SK-N-MC (cell line): ENCODE data around the gene AP2B1.
"Not testable (repeated sequence)": the region's sequence is repeated elsewhere in the genome, so short reads cannot be mapped to it uniquely, and the experiment has no call there.

ENCODE experiments used
- DNase-seq: peaks from one replicate; pipeline ENCODE4 v3.0.0-alpha.2; 2011; ENCODE audit warnings: low read depth, low spot score
- H3K27ac ChIP-seq: fragments of 200-600 bp; sonication (generic); 2 replicates; pipeline ENCODE4 v1.5.1; 2016; ENCODE audit warnings: mixed run types
- H3K36me3 ChIP-seq: fragments of 200-600 bp; sonication (generic); 2 replicates; pipeline ENCODE4 v1.6.1; 2017; ENCODE audit warnings: antibody characterized with exemption, low read length, mixed read lengths; ENCODE audit not compliant: insufficient read depth
- H3K4me3 ChIP-seq: fragments of 200-600 bp; sonication (generic); 2 replicates; pipeline ENCODE4 v1.5.1; 2016
- H3K9ac ChIP-seq: fragments of 200-600 bp; sonication (generic); 2 replicates; pipeline ENCODE4 v1.8.0; 2017; ENCODE audit warnings: mixed run types, mixed read lengths; ENCODE audit not compliant: insufficient read length
- H3K9me3 ChIP-seq: fragments of 200-600 bp; sonication (generic); 2 replicates; pipeline ENCODE4 v1.6.1; 2017; ENCODE audit warnings: low read depth, mild to moderate bottlenecking, antibody characterized with exemption, low read length, moderate library complexity, mixed read lengths
- EZH2 ChIP-seq: fragments of 200-600 bp; sonication (generic); IDR thresholded peaks from one replicate; pipeline ENCODE4 v1.6.1; 2017; ENCODE audit warnings: antibody characterized with exemption
- FOXP2 ChIP-seq: optimal IDR thresholded peaks from 2 replicates; pipeline ENCODE3; 2011; ENCODE audit warnings: mild to moderate bottlenecking, moderate library complexity; ENCODE audit not compliant: insufficient read depth; ENCODE audit errors: extremely low read length, control extremely low read depth
- POLR2AphosphoS5 ChIP-seq: IDR thresholded peaks from 2 replicates; pipeline ENCODE4 v1.6.1; 2012; ENCODE audit warnings: mild to moderate bottlenecking, low read depth, low read length, borderline replicate concordance

AP2B1 gene

GRCh38 chr17:35546487-35546886 is 40.6 kb upstream of the AP2B1 start:
- Histone ChIP-seq H3K9me3 (no peaks in the 10 kb centered on the region), H3K36me3 (no peaks in the 10 kb centered on the region), H3K4me3 (no peak overlapping the region), H3K27ac (no peak overlapping the region), H3K9ac (no peak overlapping the region)
- TF ChIP-seq FOXP2 (no peak), EZH2 (no peak), POLR2AphosphoS5 (no peak)
- DNase-seq, result no peak

DNA sequence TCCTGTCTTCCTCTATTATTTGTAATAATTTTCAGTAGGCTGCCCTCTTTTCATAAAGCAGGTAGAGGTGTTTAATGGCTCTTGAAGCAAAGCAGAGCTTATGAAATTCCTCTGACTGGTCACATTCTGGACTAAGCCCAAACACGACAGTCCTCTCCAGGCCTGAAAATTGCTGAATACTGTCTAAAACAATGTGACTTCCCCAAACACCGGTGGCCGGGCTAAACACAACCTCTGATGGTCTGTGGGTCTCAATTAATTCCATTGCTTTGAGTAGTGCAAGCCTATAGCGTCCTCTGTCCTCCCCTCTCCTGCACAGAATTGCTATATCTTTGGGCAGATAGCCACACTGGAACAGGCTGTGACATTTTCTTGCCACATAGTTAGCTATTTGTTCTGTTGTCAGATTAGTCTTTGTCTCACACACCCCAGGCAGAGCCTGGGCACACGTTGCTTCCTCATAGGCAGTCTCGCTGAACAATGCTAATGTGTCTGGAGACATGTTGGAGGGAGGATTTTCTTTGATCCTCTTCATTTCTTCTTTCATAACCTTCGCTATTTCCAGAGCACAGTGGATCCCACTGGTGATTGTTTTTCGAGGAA is 38.8 kb upstream of the AP2B1 start:
- no peaks in the 10 kb centered on the region for H3K36me3 ChIP-seq
- no peak for DNase-seq
- H3K27ac ChIP-seq, result no peak overlapping the region
- no peak overlapping the region for H3K9ac ChIP-seq
- H3K9me3 ChIP-seq, result no peaks in the 10 kb centered on the region
- H3K4me3 ChIP-seq, result no peak overlapping the region
- TF ChIP-seq EZH2, result no peak
- TF ChIP-seq FOXP2, result no peak
- no peak for TF ChIP-seq POLR2AphosphoS5

GRCh38 chr17:35548978-35549377 is 38.1 kb upstream of the AP2B1 start:
- TF ChIP-seq POLR2AphosphoS5, result no peak
- no peak for TF ChIP-seq FOXP2
- no peak for TF ChIP-seq EZH2
- no peaks in the 10 kb centered on the region for H3K9me3 ChIP-seq
- no peak overlapping the region for H3K9ac ChIP-seq
- H3K36me3 ChIP-seq, result no peaks in the 10 kb centered on the region
- no peak overlapping the region for H3K4me3 ChIP-seq
- H3K27ac ChIP-seq, result no peak overlapping the region
- no peak for DNase-seq

GRCh38 chr17:35553310-35553709 is 33.8 kb upstream of the AP2B1 start:
- H3K9ac ChIP-seq, result no peak overlapping the region

DNA sequence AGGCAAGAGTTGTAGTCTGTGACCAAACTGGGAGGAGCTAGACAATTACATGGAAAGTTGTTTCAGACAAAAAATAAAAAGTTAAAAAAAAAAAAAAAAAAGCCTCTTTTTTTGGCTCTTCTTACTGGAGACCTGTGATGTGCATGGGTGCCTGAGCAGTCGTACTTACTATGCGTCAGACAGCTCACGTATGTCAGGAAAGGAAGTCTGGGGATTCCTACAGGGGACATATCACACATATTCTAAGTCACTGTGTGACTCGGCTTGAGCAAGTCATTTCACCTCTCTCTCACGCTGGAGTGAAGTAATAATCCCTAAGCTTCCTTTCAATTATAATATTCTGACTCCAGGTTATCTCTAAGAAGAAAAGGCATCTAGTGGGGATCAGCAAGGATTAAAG is 32.5 kb upstream of the AP2B1 start:
- Histone ChIP-seq H3K27ac (no peak overlapping the region), H3K9ac (no peak overlapping the region), H3K36me3 (no peaks in the 10 kb centered on the region), H3K4me3 (no peak overlapping the region), H3K9me3 (no peaks in the 10 kb centered on the region)
- no peak for DNase-seq
- TF ChIP-seq FOXP2, result no peak
- no peak for TF ChIP-seq POLR2AphosphoS5
- no peak for TF ChIP-seq EZH2

More at GRCh38 chr17:35553310-35553709, 33.8 kb upstream of the AP2B1 start:
- TF ChIP-seq EZH2, result no peak
- no peak for DNase-seq
- Histone ChIP-seq H3K9me3 (no peaks in the 10 kb centered on the region), H3K27ac (no peak overlapping the region), H3K4me3 (no peak overlapping the region), H3K36me3 (no peaks in the 10 kb centered on the region)

DNA sequence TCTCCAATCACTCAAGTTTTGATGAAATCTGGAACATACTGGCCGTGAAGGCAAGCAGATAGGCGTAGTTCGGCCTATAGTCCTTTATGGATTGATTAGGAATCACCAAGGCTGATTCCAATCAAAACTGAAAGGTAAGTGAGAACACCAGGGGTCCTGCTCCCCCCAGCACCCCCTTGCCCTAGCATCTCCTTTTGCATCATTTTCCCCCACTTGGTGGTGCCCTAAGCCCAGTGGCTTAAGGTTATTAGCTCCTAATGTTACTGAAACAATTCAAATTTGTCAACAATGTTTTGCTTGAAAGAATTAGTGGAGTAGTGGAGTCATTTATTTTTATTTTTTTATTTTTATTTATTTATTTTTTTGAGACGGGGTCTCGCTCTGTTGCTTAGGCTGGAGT is 31.4 kb upstream of the AP2B1 start:
- no peaks in the 10 kb centered on the region for H3K9me3 ChIP-seq
- no peak for TF ChIP-seq EZH2
- TF ChIP-seq POLR2AphosphoS5, result no peak
- TF ChIP-seq FOXP2, result no peak
- DNase-seq, result no peak
- H3K9ac ChIP-seq, result no peak overlapping the region
- no peak overlapping the region for H3K27ac ChIP-seq
- H3K4me3 ChIP-seq, result no peak overlapping the region
- no peaks in the 10 kb centered on the region for H3K36me3 ChIP-seq

DNA sequence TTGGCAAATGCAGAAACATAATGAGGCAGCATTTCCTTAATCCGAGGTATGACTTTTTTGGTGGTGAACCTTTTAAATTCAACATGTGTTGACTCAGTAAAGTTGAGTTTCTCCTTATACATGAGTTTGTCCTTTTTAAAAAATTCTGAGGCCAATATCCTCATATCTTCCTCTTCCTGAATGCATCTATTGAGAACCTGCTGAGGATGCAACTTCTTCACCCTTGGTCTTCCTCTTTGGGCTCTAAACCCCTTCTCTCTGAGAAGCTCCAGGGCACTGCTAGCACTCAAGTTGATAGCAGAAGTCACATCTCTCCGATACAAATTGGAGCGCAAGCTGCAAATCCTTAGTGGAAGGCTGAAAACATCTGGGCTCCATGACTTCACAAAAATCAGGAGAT is 29.8 kb upstream of the AP2B1 start:
- DNase-seq, result no peak
- Histone ChIP-seq H3K9me3 (no peaks in the 10 kb centered on the region), H3K27ac (no peak overlapping the region), H3K36me3 (no peaks in the 10 kb centered on the region), H3K4me3 (no peak overlapping the region), H3K9ac (no peak overlapping the region)
- TF ChIP-seq EZH2 (no peak), FOXP2 (no peak), POLR2AphosphoS5 (no peak)

DNA sequence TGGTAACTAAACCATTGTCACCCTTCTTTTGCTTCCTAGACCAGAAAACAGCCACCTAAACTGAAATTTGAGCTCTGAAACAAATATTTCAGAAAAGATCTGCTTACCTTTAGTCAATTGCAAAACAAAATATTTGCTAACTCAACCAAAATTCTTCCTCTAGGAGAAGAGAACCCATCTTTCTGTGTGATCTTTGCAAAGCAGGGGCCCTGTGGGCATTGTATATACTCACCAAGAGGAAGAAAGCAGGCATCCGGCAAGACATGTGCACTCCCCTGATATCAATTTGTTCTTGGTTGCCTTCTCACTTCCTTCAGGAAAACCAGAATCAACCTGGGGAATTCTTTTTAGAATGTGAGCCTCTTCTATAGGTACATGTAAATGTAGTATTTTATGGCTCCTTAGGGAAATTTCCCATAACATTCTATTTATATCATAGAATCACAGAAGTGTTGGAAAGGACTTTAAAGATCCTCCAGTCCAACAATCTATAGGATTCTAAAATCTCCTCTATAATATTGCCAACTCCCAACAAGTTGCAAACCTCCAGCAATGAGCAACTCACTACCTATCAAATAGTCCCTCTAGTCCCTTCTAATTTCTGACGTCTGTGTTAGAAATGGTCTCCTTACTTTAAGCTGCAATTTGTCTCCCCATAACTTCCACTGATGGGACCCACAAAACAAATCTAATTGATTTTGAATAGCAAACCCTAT is 27.5 kb upstream of the AP2B1 start:
- no peak overlapping the region for H3K27ac ChIP-seq
- H3K36me3 ChIP-seq, result no peaks in the 10 kb centered on the region
- H3K4me3 ChIP-seq, result no peak overlapping the region
- DNase-seq, result no peak
- no peak for TF ChIP-seq FOXP2
- no peak for TF ChIP-seq POLR2AphosphoS5
- TF ChIP-seq EZH2, result no peak
- H3K9ac ChIP-seq, result no peak overlapping the region
- no peaks in the 10 kb centered on the region for H3K9me3 ChIP-seq

GRCh38 chr17:35560703-35561102 is 26.4 kb upstream of the AP2B1 start, which contains the start of gene SLFN14:
Gene SLFN14, minus strand, starts transcription at chr17:35560819. Its CDS starts 2,757 bp downstream, at chr17:35558062.
- no peaks in the 10 kb centered on the region for H3K36me3 ChIP-seq
- H3K9me3 ChIP-seq, result no peaks in the 10 kb centered on the region
- no peak within 1 kb of the TSS for H3K4me3 ChIP-seq
- no peak within 1 kb of the TSS for H3K27ac ChIP-seq
- no peak for DNase-seq
- H3K9ac ChIP-seq, result no peak within 1 kb of the TSS
- TF ChIP-seq EZH2 (no peak), POLR2AphosphoS5 (no peak), FOXP2 (no peak)

- not testable (repeated sequence) for H3K9me3 ChIP-seq
Measured at GRCh38 chr17:35563181-35563580, 23.9 kb upstream of the AP2B1 start.

More at GRCh38 chr17:35563181-35563580, 23.9 kb upstream of the AP2B1 start:
- H3K36me3 ChIP-seq, H3K27ac ChIP-seq, H3K4me3 ChIP-seq, H3K9ac ChIP-seq, DNase-seq: not testable (repeated sequence)
